Smooth muscle cell (in vitro differentiated cells): Measurements from ENCODE around the gene NTRK3. TPM values are rescaled to one million over a fixed set of nuclear protein-coding genes. Genes with fewer than 3 reads are reported as not detected.

Experiments
- DNase-seq: peaks from one replicate; lab custom pipeline; 2025; ENCODE audit not compliant: unreplicated experiment; lab: John Stamatoyannopoulos, UW
- H2AFZ ChIP-seq: fragments of 200-600 bp; sonication (generic); 2 replicates; pipeline ENCODE4 v1.6.0; 2016; ENCODE audit warnings: antibody characterized with exemption, low read depth, mild to moderate bottlenecking
- H3F3A ChIP-seq: fragments of 200-600 bp; sonication (generic); 2 replicates; pipeline ENCODE4 v1.6.0; 2017; ENCODE audit warnings: antibody characterized with exemption, low read depth
- H3K27ac ChIP-seq: fragments of 200-600 bp; sonication (generic); 2 replicates; pipeline ENCODE4 v1.5.1; 2016; ENCODE audit warnings: low read depth, mild to moderate bottlenecking
- H3K27me3 ChIP-seq: fragments of 200-600 bp; sonication (generic); 2 replicates; pipeline ENCODE4 v1.6.1; 2016; ENCODE audit warnings: low read depth, mild to moderate bottlenecking
- H3K36me3 ChIP-seq: fragments of 200-600 bp; sonication (generic); 2 replicates; pipeline ENCODE4 v1.5.1; 2016; ENCODE audit warnings: low read depth
- H3K4me1 ChIP-seq: fragments of 200-600 bp; sonication (generic); 2 replicates; pipeline ENCODE4 v1.5.1; 2016; ENCODE audit warnings: low read depth
- H3K4me2 ChIP-seq: fragments of 200-600 bp; sonication (generic); 2 replicates; pipeline ENCODE4 v1.6.0; 2016; ENCODE audit warnings: mild to moderate bottlenecking
- H3K4me3 ChIP-seq: fragments of 200-600 bp; sonication (generic); 2 replicates; pipeline ENCODE4 v1.5.1; 2016; ENCODE audit warnings: mild to moderate bottlenecking
- H3K79me2 ChIP-seq: fragments of 200-600 bp; sonication (generic); 2 replicates; pipeline ENCODE4 v1.6.0; 2016; ENCODE audit warnings: low read depth, mild to moderate bottlenecking
- H3K9ac ChIP-seq: fragments of 200-600 bp; sonication (generic); 2 replicates; pipeline ENCODE4 v1.6.0; 2016; ENCODE audit warnings: low read depth
- H3K9me3 ChIP-seq: fragments of 200-600 bp; sonication (generic); replicated peaks from 2 replicates; pipeline ENCODE4 v1.5.1; 2016; ENCODE audit warnings: low read depth
- H4K20me1 ChIP-seq: fragments of 200-600 bp; sonication (generic); 2 replicates; pipeline ENCODE4 v1.6.0; 2016; ENCODE audit warnings: low read depth
- WGBS: methylation state at CpG from one replicate; pipeline ENCODE4 v1.1.7; 2016; ENCODE audit warnings: low lambda C conversion rate; 5-methylcytosine and 5-hydroxymethylcytosine counted together
- polyA plus RNA-seq: library from polyadenylated mRNA; unstranded; fragments of >200 nt; fragmentation: Nextera tagmentation; extraction: Ambion mirVana; gene quantifications from 2 replicates; pipeline ENCODE4 v1.2.1, GENCODE V29; 2016
- total RNA-seq: library from RNA; depleted of rRNA; stranded (reverse); fragments of >200 nt; gene quantifications from 2 replicates; pipeline ENCODE4 v1.2.3, GENCODE V29; 2014
- TF ChIP-seq, protein P1 (sequence below): fragments of 200-600 bp; sonication (generic); IDR thresholded peaks from 2 replicates; pipeline ENCODE4 v1.5.1; 2017; ENCODE audit warnings: borderline replicate concordance, mild to moderate bottlenecking, antibody characterized with exemption; ENCODE audit not compliant: insufficient read depth, poor library complexity, severe bottlenecking

NTRK3 gene
- total and polyA plus RNA-seq, 2 experiments from 2014 or later = 3.3 to 3.5 TPM

DNA sequence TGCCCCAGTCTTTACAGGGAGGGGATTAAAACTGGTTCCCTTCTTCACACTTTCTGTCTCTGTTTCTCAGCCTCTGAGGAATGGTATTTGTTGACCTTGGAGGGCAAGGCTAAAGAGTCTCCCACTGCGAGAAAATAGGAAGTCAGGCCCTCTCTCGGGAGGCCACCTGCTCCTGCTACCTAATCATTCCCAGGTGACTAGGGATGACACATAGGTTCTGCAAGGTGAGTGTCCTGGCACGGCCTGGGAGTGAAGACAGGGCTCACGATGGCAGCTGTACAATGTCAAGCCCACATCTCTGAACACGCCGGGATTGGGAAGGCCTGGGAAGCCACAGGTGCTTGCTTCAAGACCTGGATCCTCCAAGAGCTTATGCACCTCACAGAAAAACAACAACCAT, 314.2 kb downstream of the NTRK3 start:
- DNase-seq = no peak
- WGBS = 90% methylated on average over 6 of the region's 6 CpGs
- Histone ChIP-seq H3K4me2 (peak overlapping the region; percentile 18), H3K4me1 (peaks cover 11% of the 10 kb centered on the region), H3K27ac (no peak overlapping the region), H3F3A (peaks cover 6% of the 10 kb centered on the region), H3K4me3 (no peak overlapping the region), H3K36me3 (no peaks in the 10 kb centered on the region), H3K27me3 (no peaks in the 10 kb centered on the region), H3K9ac (no peak overlapping the region), H4K20me1 (no peaks in the 10 kb centered on the region), H3K9me3 (no peaks in the 10 kb centered on the region), H2AFZ (no peak overlapping the region), H3K79me2 (no peaks in the 10 kb centered on the region)
- TF ChIP-seq, protein P1, sequence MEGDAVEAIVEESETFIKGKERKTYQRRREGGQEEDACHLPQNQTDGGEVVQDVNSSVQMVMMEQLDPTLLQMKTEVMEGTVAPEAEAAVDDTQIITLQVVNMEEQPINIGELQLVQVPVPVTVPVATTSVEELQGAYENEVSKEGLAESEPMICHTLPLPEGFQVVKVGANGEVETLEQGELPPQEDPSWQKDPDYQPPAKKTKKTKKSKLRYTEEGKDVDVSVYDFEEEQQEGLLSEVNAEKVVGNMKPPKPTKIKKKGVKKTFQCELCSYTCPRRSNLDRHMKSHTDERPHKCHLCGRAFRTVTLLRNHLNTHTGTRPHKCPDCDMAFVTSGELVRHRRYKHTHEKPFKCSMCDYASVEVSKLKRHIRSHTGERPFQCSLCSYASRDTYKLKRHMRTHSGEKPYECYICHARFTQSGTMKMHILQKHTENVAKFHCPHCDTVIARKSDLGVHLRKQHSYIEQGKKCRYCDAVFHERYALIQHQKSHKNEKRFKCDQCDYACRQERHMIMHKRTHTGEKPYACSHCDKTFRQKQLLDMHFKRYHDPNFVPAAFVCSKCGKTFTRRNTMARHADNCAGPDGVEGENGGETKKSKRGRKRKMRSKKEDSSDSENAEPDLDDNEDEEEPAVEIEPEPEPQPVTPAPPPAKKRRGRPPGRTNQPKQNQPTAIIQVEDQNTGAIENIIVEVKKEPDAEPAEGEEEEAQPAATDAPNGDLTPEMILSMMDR = no peak

DNA sequence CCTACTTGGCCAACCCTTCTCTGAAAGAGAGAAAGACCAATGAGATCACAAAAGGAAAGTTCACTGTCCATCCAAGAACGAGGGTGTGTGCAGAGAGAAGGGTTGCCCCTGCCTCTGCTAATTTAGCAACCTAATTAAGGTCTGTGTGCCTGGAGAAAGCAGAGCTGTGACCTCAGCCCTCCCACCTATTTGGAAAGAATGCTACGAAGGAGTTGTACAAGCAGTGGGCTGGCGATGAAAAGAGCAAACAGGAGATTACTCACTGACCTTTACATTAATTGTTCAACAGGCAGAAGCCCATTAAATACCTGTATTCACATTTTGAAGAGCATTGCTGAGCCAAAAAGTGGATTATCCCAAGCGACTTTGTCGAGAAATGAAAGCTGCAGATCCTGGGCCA, 314.9 kb downstream of the NTRK3 start:
- Histone ChIP-seq H4K20me1 (no peaks in the 10 kb centered on the region), H3F3A (peaks cover 6% of the 10 kb centered on the region), H3K9ac (no peak overlapping the region), H3K36me3 (no peaks in the 10 kb centered on the region), H3K4me3 (no peak overlapping the region), H3K27me3 (no peaks in the 10 kb centered on the region), H3K79me2 (no peaks in the 10 kb centered on the region), H3K27ac (peak overlapping the region; percentile 12), H3K4me2 (peak overlapping the region; percentile 18), H2AFZ (no peak overlapping the region), H3K9me3 (no peaks in the 10 kb centered on the region), H3K4me1 (peaks cover 11% of the 10 kb centered on the region)
- TF ChIP-seq, protein P1 = no peak
- 43% methylated on average over 5 of the region's 5 CpGs for WGBS
- no peak for DNase-seq

DNA sequence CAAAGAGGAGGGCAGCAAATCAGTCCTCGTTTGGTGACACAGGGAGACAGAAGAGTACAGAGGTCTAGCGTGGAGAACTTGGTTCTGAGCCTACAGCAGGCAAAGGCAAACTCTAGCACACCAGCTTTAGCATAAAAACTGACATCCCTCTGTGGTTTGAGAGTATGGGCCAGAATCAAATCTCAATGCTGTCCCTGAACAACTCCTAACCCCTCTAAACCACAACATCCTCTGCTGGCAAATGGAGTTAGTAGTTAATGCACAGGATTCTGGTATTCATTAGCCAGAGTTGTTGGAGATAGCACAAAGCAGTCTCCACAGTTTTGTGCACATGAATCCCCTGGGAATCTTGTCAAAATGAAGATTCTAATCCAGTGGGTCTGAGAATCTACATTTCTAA, 315.8 kb downstream of the NTRK3 start:
- Histone ChIP-seq H3K9me3 (no peaks in the 10 kb centered on the region), H3K4me2 (peak overlapping the region; percentile 20), H4K20me1 (no peaks in the 10 kb centered on the region), H3K27me3 (no peaks in the 10 kb centered on the region), H3K36me3 (no peaks in the 10 kb centered on the region), H3K79me2 (no peaks in the 10 kb centered on the region), H3K27ac (peak overlapping the region; percentile 12), H3F3A (peaks cover 6% of the 10 kb centered on the region), H3K4me3 (no peak overlapping the region), H3K4me1 (peaks cover 11% of the 10 kb centered on the region), H3K9ac (no peak overlapping the region), H2AFZ (no peak overlapping the region)
- TF ChIP-seq, protein P1 = no peak
- DNase-seq = no peak
- 57% methylated on average over 2 of the region's 2 CpGs for WGBS

DNA sequence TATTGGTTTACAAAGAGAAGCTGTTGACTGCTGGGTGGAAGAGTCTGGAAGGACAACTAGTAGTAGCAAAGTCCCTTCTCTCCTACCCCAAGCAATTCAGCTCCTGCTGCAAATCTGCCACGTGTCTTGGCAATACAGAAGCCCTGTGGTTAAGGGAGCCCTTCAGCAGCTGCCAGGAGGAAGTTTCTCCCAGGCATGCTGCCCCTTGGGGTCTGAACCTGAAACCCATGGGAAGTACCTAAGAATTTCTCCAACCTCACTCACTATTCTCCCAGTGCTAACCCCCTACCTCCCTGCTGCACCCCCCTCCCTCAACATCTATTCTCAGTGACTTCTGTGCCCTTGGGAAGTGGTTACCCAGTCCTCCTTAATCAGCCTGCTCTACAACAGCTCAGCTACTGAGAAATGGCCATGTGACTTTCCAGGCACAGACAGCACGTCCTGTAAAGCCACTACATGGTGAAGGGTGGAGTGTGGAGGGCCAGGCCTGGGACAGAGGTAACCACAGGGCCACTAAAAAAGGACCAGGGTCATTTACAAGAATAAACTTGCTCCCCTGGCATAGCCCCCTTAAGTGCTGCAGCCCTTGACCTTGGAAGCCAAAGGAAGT, 316.6 kb downstream of the NTRK3 start:
- Histone ChIP-seq H3K9me3 (no peaks in the 10 kb centered on the region), H3K27ac (no peak overlapping the region), H3K4me2 (peak overlapping the region; percentile 20), H3K27me3 (no peaks in the 10 kb centered on the region), H4K20me1 (no peaks in the 10 kb centered on the region), H2AFZ (no peak overlapping the region), H3K4me1 (peaks cover 11% of the 10 kb centered on the region), H3K36me3 (no peaks in the 10 kb centered on the region), H3F3A (peaks cover 6% of the 10 kb centered on the region), H3K79me2 (no peaks in the 10 kb centered on the region), H3K9ac (no peak overlapping the region), H3K4me3 (no peak overlapping the region)
- whole genome bisulfite sequencing = 24% methylated on average over 2 of the region's 2 CpGs
- no peak for DNase-seq
- TF ChIP-seq, protein P1 = no peak
